ENCODE measurements around the gene G2E3. TPM values are rescaled to one million over a fixed set of nuclear protein-coding genes. Genes with fewer than 3 reads are reported as not detected.

G2E3 gene
- total RNA-seq, 2 donors from 2014 or later: 10.3 to 11.9 TPM

DNA sequence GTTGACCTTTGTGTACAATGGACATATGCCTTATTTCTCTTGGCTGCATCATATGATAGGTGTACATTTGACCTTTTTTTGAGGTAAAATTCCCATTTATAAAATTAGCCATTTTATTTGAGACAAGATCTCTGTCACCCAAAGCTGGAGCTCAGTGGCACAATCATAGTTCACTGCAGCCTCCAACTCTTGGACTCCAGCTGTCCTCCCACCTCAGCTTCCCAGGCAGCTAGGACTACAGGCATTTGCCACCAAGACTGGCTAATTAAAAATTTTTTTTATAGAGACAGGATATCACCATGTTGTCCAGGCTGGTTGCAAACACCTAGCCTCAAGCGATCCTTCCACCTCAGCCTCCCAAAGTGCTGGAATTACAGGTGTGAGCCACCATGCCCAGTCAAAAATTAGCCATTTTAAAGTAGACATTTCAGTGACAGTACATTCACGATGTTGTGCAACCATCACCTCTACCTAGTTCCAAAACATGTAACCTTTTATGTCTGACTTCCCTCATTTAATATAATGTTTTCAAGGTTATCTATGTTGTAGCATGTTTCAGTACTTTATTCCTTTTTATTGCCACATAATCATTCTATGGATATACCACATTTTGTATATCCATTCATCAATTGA is 5.4 kb downstream of the G2E3 start:
- ATAC-seq (ENCODE audit: insufficient number of reproducible peaks, low FRiP score, low read depth) (no peak), DNase-seq (ENCODE audit: low spot score) (no peak)
- TF ChIP-seq, protein P1, sequence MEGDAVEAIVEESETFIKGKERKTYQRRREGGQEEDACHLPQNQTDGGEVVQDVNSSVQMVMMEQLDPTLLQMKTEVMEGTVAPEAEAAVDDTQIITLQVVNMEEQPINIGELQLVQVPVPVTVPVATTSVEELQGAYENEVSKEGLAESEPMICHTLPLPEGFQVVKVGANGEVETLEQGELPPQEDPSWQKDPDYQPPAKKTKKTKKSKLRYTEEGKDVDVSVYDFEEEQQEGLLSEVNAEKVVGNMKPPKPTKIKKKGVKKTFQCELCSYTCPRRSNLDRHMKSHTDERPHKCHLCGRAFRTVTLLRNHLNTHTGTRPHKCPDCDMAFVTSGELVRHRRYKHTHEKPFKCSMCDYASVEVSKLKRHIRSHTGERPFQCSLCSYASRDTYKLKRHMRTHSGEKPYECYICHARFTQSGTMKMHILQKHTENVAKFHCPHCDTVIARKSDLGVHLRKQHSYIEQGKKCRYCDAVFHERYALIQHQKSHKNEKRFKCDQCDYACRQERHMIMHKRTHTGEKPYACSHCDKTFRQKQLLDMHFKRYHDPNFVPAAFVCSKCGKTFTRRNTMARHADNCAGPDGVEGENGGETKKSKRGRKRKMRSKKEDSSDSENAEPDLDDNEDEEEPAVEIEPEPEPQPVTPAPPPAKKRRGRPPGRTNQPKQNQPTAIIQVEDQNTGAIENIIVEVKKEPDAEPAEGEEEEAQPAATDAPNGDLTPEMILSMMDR (IDR thresholded peaks at IDR 0.05): no peak
- Histone ChIP-seq H3K36me3 (no peaks in the 10 kb centered on the region), H3K27me3 (replicated peaks; ENCODE audit: insufficient read depth) (no peaks in the 10 kb centered on the region), H3K4me1 (ENCODE audit: control insufficient read depth in 1 of 2, low read depth in 2 of 2) (peaks cover 10 to 22% of the 10 kb centered on the region in 2 donors), H3K9me3 (no peaks in the 10 kb centered on the region), H3K27ac (no peak overlapping the region), H3K4me3 (no peak overlapping the region)

DNA sequence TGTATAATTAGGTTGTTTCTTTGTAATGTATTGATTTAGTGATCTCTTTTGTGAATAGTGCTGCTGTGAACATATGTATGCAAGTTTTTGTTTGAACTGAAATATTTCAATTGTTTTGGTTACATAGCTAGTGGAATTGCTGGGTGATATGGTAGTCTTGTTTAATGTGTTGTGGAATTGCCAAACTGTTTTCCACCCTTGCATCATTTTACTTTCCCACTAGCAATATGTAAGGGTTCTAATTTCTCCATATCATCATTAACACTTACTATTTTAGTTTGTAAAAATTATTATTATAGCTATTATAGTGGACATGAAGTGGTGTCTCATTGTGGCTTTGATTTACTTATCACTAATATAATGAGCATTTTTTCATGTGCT is 5.9 kb downstream of the G2E3 start:
- H3K36me3 ChIP-seq: no peaks in the 10 kb centered on the region
- H3K9me3 ChIP-seq: no peaks in the 10 kb centered on the region
- H3K27ac ChIP-seq: no peak overlapping the region
- peaks cover 12 to 25% of the 10 kb centered on the region in 2 donors for H3K4me1 ChIP-seq (ENCODE audit: control insufficient read depth in 1 of 2, low read depth in 2 of 2)
- TF ChIP-seq, protein P1 (IDR thresholded peaks at IDR 0.05): no peak
- H3K4me3 ChIP-seq: no peak overlapping the region
- ATAC-seq (ENCODE audit: insufficient number of reproducible peaks, low FRiP score, low read depth) (no peak), DNase-seq (ENCODE audit: low spot score) (no peak)
- no peaks in the 10 kb centered on the region for H3K27me3 ChIP-seq (replicated peaks; ENCODE audit: insufficient read depth)

DNA sequence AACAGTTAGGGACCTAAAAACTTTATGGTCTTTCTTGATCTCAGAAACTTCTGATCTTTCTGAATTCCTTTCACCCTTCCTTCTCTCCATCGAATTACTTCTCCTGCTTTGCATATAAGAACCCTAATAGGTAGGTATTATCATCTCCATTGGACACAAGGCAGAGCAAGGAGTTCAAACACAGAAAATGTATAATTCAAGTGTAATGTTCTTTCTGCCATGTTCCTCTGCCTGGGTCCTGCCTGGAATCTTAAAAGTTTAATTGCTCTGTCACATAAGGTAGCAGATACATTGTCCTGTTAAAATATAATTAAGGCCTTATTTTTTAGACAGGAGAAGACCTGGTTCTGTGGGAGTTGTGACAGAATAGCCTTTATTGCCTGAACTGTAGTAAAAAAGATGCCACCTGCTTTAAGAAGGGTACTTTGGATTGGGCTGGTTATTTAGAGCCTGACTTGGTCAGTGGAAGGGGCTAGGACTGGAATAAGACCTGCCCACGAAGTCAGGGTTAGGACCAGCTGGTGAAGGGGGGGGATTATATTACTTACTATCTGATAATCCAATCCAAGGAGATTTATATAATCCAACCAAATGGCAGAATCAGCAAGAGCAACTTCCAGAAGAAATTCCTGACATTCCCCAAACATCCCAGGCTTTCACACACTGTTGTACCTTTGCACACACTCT is 10.4 kb downstream of the G2E3 start:
- Histone ChIP-seq H3K4me3 (no peak overlapping the region), H3K27me3 (replicated peaks; ENCODE audit: insufficient read depth) (no peaks in the 10 kb centered on the region), H3K9me3 (no peaks in the 10 kb centered on the region), H3K4me1 (ENCODE audit: control insufficient read depth in 1 of 2, low read depth in 2 of 2) (peaks cover 4 to 13% of the 10 kb centered on the region in 2 donors), H3K36me3 (no peaks in the 10 kb centered on the region), H3K27ac (no peak overlapping the region)
- DNase-seq (ENCODE audit: low spot score): no peak
- no peak for ATAC-seq (ENCODE audit: insufficient number of reproducible peaks, low FRiP score, low read depth)
- TF ChIP-seq, protein P1 (IDR thresholded peaks at IDR 0.05): no peak

DNA sequence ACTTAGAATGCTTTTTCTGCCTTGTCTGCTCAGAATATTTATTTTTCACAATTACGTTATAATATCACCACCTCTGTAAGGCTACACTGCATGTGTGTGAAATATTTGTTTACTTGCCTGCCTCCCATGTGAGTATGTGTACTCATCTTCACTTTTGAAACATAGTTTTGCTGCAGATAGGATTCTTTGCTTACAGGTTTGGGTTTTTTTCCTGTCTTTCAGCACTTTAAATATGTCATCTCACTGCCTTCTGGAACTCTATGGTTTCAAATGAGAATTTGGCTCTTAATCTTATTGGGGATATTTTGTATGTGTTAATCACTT is 10.9 kb downstream of the G2E3 start:
- Histone ChIP-seq H3K4me3 (no peak overlapping the region), H3K4me1 (ENCODE audit: control insufficient read depth in 1 of 2, low read depth in 2 of 2) (peaks cover 4 to 13% of the 10 kb centered on the region in 2 donors), H3K36me3 (no peaks in the 10 kb centered on the region), H3K27me3 (replicated peaks; ENCODE audit: insufficient read depth) (no peaks in the 10 kb centered on the region), H3K9me3 (no peaks in the 10 kb centered on the region), H3K27ac (no peak overlapping the region)
- TF ChIP-seq, protein P1 (IDR thresholded peaks at IDR 0.05): no peak
- no peak for DNase-seq (ENCODE audit: low spot score)
- ATAC-seq (ENCODE audit: insufficient number of reproducible peaks, low FRiP score, low read depth): no peak

DNA sequence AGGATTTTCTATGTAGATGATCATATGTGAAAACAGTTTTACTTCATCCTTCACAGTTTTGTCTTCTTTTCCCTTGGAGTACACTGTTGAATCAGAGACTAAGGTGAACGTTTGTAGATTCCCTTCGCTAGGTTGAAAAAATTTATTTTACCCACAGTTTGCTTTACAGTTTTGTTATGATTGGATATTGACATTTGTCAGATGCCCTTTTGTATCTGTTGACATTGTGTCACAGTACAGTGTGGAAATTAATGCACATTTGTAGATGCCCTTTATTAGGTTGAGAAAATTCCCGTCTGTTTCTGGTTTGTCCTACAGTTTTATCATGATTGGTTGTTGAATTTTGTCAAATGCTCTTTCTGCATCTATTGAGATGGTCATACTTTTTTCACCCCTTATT is 13.3 kb downstream of the G2E3 start:
- no peak for DNase-seq (ENCODE audit: low spot score)
- ATAC-seq (ENCODE audit: insufficient number of reproducible peaks, low FRiP score, low read depth): no peak
- TF ChIP-seq, protein P1 (IDR thresholded peaks at IDR 0.05): no peak
- Histone ChIP-seq H3K9me3 (no peaks in the 10 kb centered on the region), H3K27ac (no peak overlapping the region), H3K27me3 (replicated peaks; ENCODE audit: insufficient read depth) (no peaks in the 10 kb centered on the region), H3K4me1 (ENCODE audit: control insufficient read depth in 1 of 2, low read depth in 2 of 2) (peaks cover 4 to 13% of the 10 kb centered on the region in 2 donors), H3K4me3 (no peak overlapping the region), H3K36me3 (no peaks in the 10 kb centered on the region)

Data from thoracic aorta (tissue), 2 donors.